GM12878 (cell line): ENCODE data around the gene RAB11FIP2.

Experiments used
- ATF3 ChIP-seq: IDR thresholded peaks from 2 replicates; pipeline ENCODE4 v1.6.1; 2011; ENCODE audit warnings: low read depth, mild to moderate bottlenecking, low read length, moderate library complexity, borderline replicate concordance; ENCODE audit errors: extremely low read depth
- BHLHE40 ChIP-seq, 2 experiments: fragments of 450-650 bp in 1 of 2; IDR thresholded peaks; 2 replicates each; pipeline ENCODE4 v1.6.1; 2011 to 2017; ENCODE audit warnings: low read depth in 2 of 2, borderline replicate concordance in 1 of 2, improper control_type of control experiment in 1 of 2, low read length in 1 of 2, mild to moderate bottlenecking in 1 of 2
- EZH2 ChIP-seq: IDR thresholded peaks from 2 replicates; pipeline ENCODE4 v1.6.1; 2012; ENCODE audit warnings: low read depth, mild to moderate bottlenecking, control low read depth, inconsistent platforms, low read length, borderline replicate concordance; ENCODE audit not compliant: control insufficient read depth
- POLR2AphosphoS5 ChIP-seq: IDR thresholded peaks from 2 replicates; pipeline ENCODE4 v1.6.1; 2011; ENCODE audit warnings: mild to moderate bottlenecking, low read length, inconsistent platforms
- RAD51 ChIP-seq: fragments of 450-650 bp; IDR thresholded peaks from 2 replicates; pipeline ENCODE4 v1.6.1; 2016; ENCODE audit warnings: moderate library complexity, mild to moderate bottlenecking, inconsistent platforms
- SUZ12 ChIP-seq: fragments of 200-600 bp; sonication (generic); IDR thresholded peaks from one replicate; pipeline ENCODE4 v1.6.1; 2018; ENCODE audit warnings: antibody characterized with exemption, mild to moderate bottlenecking; ENCODE audit not compliant: unreplicated experiment
- USF2 ChIP-seq: IDR thresholded peaks from 2 replicates; pipeline ENCODE4 v1.6.1; 2011; ENCODE audit warnings: low read depth, low read length, improper control_type of control experiment, borderline replicate concordance
- TF ChIP-seq, protein P1 (sequence below), 3 experiments: IDR thresholded peaks in 2 of 3; conservative IDR thresholded peaks in 1 of 3; 2 replicates each; pipeline ENCODE4 v1.5.1; 2011; ENCODE audit warnings: low read depth in 3 of 3, low read length in 3 of 3, mild to moderate bottlenecking in 3 of 3, control low read depth in 2 of 3, moderate library complexity in 2 of 3, inconsistent platforms in 1 of 3, mixed read lengths in 1 of 3; ENCODE audit not compliant: control insufficient read depth in 2 of 3, insufficient read depth in 1 of 3; ENCODE audit errors: extremely low read depth in 1 of 3
- TF ChIP-seq, protein P2 (sequence below): fragments of 450-650 bp; IDR thresholded peaks from 2 replicates; pipeline ENCODE4 v1.6.1; 2017; ENCODE audit warnings: mild to moderate bottlenecking
- TF ChIP-seq, protein P3 (sequence below): IDR thresholded peaks from 2 replicates; pipeline ENCODE4 v1.6.1; 2011; ENCODE audit warnings: borderline replicate concordance, low read depth, mild to moderate bottlenecking, moderate library complexity, mixed read lengths, low read length; ENCODE audit not compliant: insufficient read depth; ENCODE audit errors: extremely low read length

GRCh38 chr10:118058371-118058770 is 11.6 kb upstream of the RAB11FIP2 start:
- no peak for TF ChIP-seq USF2
- TF ChIP-seq, protein P1, sequence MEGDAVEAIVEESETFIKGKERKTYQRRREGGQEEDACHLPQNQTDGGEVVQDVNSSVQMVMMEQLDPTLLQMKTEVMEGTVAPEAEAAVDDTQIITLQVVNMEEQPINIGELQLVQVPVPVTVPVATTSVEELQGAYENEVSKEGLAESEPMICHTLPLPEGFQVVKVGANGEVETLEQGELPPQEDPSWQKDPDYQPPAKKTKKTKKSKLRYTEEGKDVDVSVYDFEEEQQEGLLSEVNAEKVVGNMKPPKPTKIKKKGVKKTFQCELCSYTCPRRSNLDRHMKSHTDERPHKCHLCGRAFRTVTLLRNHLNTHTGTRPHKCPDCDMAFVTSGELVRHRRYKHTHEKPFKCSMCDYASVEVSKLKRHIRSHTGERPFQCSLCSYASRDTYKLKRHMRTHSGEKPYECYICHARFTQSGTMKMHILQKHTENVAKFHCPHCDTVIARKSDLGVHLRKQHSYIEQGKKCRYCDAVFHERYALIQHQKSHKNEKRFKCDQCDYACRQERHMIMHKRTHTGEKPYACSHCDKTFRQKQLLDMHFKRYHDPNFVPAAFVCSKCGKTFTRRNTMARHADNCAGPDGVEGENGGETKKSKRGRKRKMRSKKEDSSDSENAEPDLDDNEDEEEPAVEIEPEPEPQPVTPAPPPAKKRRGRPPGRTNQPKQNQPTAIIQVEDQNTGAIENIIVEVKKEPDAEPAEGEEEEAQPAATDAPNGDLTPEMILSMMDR (IDR thresholded peaks at IDR 0.05 in 2 of 3, conservative IDR thresholded peaks at IDR 0.05 in 1 of 3; ENCODE audit: control insufficient read depth in 2 of 3, extremely low read depth in 1 of 3, insufficient read depth in 1 of 3, low read depth in 3 of 3, low read length in 3 of 3): no peak
- no peak for TF ChIP-seq EZH2
- no peak for TF ChIP-seq BHLHE40 (IDR thresholded peaks at IDR 0.05; ENCODE audit: borderline replicate concordance in 1 of 2, low read depth in 2 of 2, low read length in 1 of 2)
- TF ChIP-seq RAD51: no peak
- TF ChIP-seq, protein P2, sequence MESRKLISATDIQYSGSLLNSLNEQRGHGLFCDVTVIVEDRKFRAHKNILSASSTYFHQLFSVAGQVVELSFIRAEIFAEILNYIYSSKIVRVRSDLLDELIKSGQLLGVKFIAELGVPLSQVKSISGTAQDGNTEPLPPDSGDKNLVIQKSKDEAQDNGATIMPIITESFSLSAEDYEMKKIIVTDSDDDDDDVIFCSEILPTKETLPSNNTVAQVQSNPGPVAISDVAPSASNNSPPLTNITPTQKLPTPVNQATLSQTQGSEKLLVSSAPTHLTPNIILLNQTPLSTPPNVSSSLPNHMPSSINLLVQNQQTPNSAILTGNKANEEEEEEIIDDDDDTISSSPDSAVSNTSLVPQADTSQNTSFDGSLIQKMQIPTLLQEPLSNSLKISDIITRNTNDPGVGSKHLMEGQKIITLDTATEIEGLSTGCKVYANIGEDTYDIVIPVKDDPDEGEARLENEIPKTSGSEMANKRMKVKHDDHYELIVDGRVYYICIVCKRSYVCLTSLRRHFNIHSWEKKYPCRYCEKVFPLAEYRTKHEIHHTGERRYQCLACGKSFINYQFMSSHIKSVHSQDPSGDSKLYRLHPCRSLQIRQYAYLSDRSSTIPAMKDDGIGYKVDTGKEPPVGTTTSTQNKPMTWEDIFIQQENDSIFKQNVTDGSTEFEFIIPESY: no peak
- no peak for TF ChIP-seq POLR2AphosphoS5
- TF ChIP-seq, protein P3, sequence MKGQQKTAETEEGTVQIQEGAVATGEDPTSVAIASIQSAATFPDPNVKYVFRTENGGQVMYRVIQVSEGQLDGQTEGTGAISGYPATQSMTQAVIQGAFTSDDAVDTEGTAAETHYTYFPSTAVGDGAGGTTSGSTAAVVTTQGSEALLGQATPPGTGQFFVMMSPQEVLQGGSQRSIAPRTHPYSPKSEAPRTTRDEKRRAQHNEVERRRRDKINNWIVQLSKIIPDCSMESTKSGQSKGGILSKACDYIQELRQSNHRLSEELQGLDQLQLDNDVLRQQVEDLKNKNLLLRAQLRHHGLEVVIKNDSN: no peak
- no peak for TF ChIP-seq ATF3
- no peak for TF ChIP-seq SUZ12
